Measurements from ENCODE around the gene DIP2C.

The DIP2C gene

GRCh38 chr10:716821-717220 is 27.4 kb upstream of the DIP2C start:
- no peak overlapping the region for H3K4me2 ChIP-seq (ENCODE audit: low read length)
- no peaks in the 10 kb centered on the region for H3K79me1 ChIP-seq (ENCODE audit: low read length)
- H3K9ac ChIP-seq (ENCODE audit: low read length), result no peak overlapping the region
- H4K91ac ChIP-seq (ENCODE audit: low read depth, low read length), result no peak overlapping the region
- peak in 1 of 2 donors; percentile 65 for DNase-seq
- no peak overlapping the region for H3K27ac ChIP-seq (ENCODE audit: low read depth, low read length)
- H3K79me2 ChIP-seq (ENCODE audit: control insufficient read depth, insufficient read depth, low read length, poor library complexity), result no peaks in the 10 kb centered on the region
- H2BK120ac ChIP-seq (ENCODE audit: insufficient read depth, low read length, poor library complexity), result no peak overlapping the region
- H3K36me3 ChIP-seq (ENCODE audit: control insufficient read depth in 1 of 2, insufficient read depth in 2 of 2, low read length in 2 of 2), result no peaks in the 10 kb centered on the region
- H2AFZ ChIP-seq (ENCODE audit: insufficient read depth, low read length, poor library complexity), result no peak overlapping the region
- WGBS (ENCODE audit: extremely low coverage, insufficient coverage, insufficient read length), result no CpG with 5 or more reads among the region's 5 CpGs
- no peak overlapping the region for H2BK5ac ChIP-seq (ENCODE audit: low read depth, low read length, poor library complexity)
- H2BK12ac ChIP-seq (ENCODE audit: low read length), result no peak overlapping the region
- H3K4me3 ChIP-seq (ENCODE audit: low read depth, low read length), result no peak overlapping the region
- H3K14ac ChIP-seq (ENCODE audit: low read length), result no peak overlapping the region
- no peak overlapping the region for H3K4ac ChIP-seq (ENCODE audit: low read depth, low read length)
- no peak overlapping the region for H4K12ac ChIP-seq (ENCODE audit: low read depth, low read length)
- H3K4me1 ChIP-seq (ENCODE audit: control insufficient read depth in 1 of 2, insufficient read depth in 2 of 2, low read length in 2 of 2), result peaks cover 4 to 6% of the 10 kb centered on the region in 2 experiments
- H3K23ac ChIP-seq (ENCODE audit: low read length), result no peak overlapping the region
- H2AK5ac ChIP-seq (ENCODE audit: low read length), result no peak overlapping the region
- H3K27me3 ChIP-seq (ENCODE audit: insufficient read depth, low read length), result no peaks in the 10 kb centered on the region
- no peak overlapping the region for H4K8ac ChIP-seq (ENCODE audit: low read depth, low read length)
- peaks cover 4% of the 10 kb centered on the region for H3K9me3 ChIP-seq (ENCODE audit: insufficient read depth, low read depth, low read length)
- no peak overlapping the region for H3K18ac ChIP-seq (ENCODE audit: low read length)

- no peak overlapping the region for H3K14ac ChIP-seq (ENCODE audit: low read length)
- peaks cover 4% of the 10 kb centered on the region for H3K9me3 ChIP-seq (ENCODE audit: insufficient read depth, low read depth, low read length)
- H2BK120ac ChIP-seq (ENCODE audit: insufficient read depth, low read length, poor library complexity), result no peak overlapping the region
- no peak for DNase-seq
- no peak overlapping the region for H3K4me2 ChIP-seq (ENCODE audit: low read length)
- H3K23ac ChIP-seq (ENCODE audit: low read length), result no peak overlapping the region
- H2BK5ac ChIP-seq (ENCODE audit: low read depth, low read length, poor library complexity), result no peak overlapping the region
- no peak overlapping the region for H2BK12ac ChIP-seq (ENCODE audit: low read length)
- no peak overlapping the region for H3K9ac ChIP-seq (ENCODE audit: low read length)
- no peak overlapping the region for H2AK5ac ChIP-seq (ENCODE audit: low read length)
- H3K79me2 ChIP-seq (ENCODE audit: control insufficient read depth, insufficient read depth, low read length, poor library complexity), result no peaks in the 10 kb centered on the region
- no peak overlapping the region for H4K91ac ChIP-seq (ENCODE audit: low read depth, low read length)
- WGBS (ENCODE audit: extremely low coverage, insufficient coverage, insufficient read length), result no CpG with 5 or more reads among the region's 3 CpGs
- H3K27me3 ChIP-seq (ENCODE audit: insufficient read depth, low read length), result no peaks in the 10 kb centered on the region
- H3K27ac ChIP-seq (ENCODE audit: low read depth, low read length), result no peak overlapping the region
- no peak overlapping the region for H4K12ac ChIP-seq (ENCODE audit: low read depth, low read length)
- no peak overlapping the region for H3K4me3 ChIP-seq (ENCODE audit: low read depth, low read length)
- no peak overlapping the region for H3K18ac ChIP-seq (ENCODE audit: low read length)
- H2AFZ ChIP-seq (ENCODE audit: insufficient read depth, low read length, poor library complexity), result no peak overlapping the region
- no peaks in the 10 kb centered on the region for H3K36me3 ChIP-seq (ENCODE audit: control insufficient read depth in 1 of 2, insufficient read depth in 2 of 2, low read length in 2 of 2)
- no peaks in the 10 kb centered on the region for H3K79me1 ChIP-seq (ENCODE audit: low read length)
- peaks cover 4 to 6% of the 10 kb centered on the region in 2 experiments for H3K4me1 ChIP-seq (ENCODE audit: control insufficient read depth in 1 of 2, insufficient read depth in 2 of 2, low read length in 2 of 2)
- H3K4ac ChIP-seq (ENCODE audit: low read depth, low read length), result no peak overlapping the region
- no peak overlapping the region for H4K8ac ChIP-seq (ENCODE audit: low read depth, low read length)
Measured at GRCh38 chr10:714214-714613, 24.7 kb upstream of the DIP2C start.

DNA sequence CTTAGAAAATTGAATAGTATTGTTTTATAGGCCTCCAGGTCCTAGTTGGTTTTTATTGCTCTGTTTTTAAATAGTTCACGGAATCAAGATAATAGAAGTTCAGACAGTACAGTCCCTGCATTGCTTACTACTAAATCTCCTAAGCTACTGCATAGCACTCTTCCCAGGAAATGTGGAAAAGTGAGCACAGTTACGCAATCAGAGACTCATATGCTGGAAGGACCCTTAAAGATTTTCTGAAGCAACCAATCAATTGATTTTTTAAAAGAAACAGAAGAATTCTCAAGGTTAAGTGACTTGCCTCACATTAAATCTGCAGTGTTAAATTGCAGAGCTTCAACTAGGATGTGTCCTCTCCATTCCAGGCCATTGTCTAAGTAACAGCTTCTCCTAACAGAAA is 23.1 kb upstream of the DIP2C start:
- no peak overlapping the region for H3K23ac ChIP-seq (ENCODE audit: low read length)
- H3K9me3 ChIP-seq (ENCODE audit: insufficient read depth, low read depth, low read length), result peaks cover 4% of the 10 kb centered on the region
- H3K79me1 ChIP-seq (ENCODE audit: low read length), result no peaks in the 10 kb centered on the region
- no peak overlapping the region for H2BK5ac ChIP-seq (ENCODE audit: low read depth, low read length, poor library complexity)
- H3K18ac ChIP-seq (ENCODE audit: low read length), result no peak overlapping the region
- no peaks in the 10 kb centered on the region for H3K27me3 ChIP-seq (ENCODE audit: insufficient read depth, low read length)
- no peak overlapping the region for H3K4me3 ChIP-seq (ENCODE audit: low read depth, low read length)
- peaks cover 4 to 6% of the 10 kb centered on the region in 2 experiments for H3K4me1 ChIP-seq (ENCODE audit: control insufficient read depth in 1 of 2, insufficient read depth in 2 of 2, low read length in 2 of 2)
- no peak overlapping the region for H2AFZ ChIP-seq (ENCODE audit: insufficient read depth, low read length, poor library complexity)
- no peak overlapping the region for H2AK5ac ChIP-seq (ENCODE audit: low read length)
- H3K27ac ChIP-seq (ENCODE audit: low read depth, low read length), result no peak overlapping the region
- no peak overlapping the region for H3K4ac ChIP-seq (ENCODE audit: low read depth, low read length)
- H2BK12ac ChIP-seq (ENCODE audit: low read length), result no peak overlapping the region
- no peak overlapping the region for H4K91ac ChIP-seq (ENCODE audit: low read depth, low read length)
- no peak overlapping the region for H3K14ac ChIP-seq (ENCODE audit: low read length)
- H4K8ac ChIP-seq (ENCODE audit: low read depth, low read length), result no peak overlapping the region
- H3K79me2 ChIP-seq (ENCODE audit: control insufficient read depth, insufficient read depth, low read length, poor library complexity), result no peaks in the 10 kb centered on the region
- DNase-seq, result peak in 1 of 2 donors; percentile 8
- no peaks in the 10 kb centered on the region for H3K36me3 ChIP-seq (ENCODE audit: control insufficient read depth in 1 of 2, insufficient read depth in 2 of 2, low read length in 2 of 2)
- no peak overlapping the region for H3K4me2 ChIP-seq (ENCODE audit: low read length)
- no CpG with 5 or more reads among the region's 2 CpGs for WGBS (ENCODE audit: extremely low coverage, insufficient coverage, insufficient read length)
- no peak overlapping the region for H2BK120ac ChIP-seq (ENCODE audit: insufficient read depth, low read length, poor library complexity)
- H3K9ac ChIP-seq (ENCODE audit: low read length), result no peak overlapping the region
- no peak overlapping the region for H4K12ac ChIP-seq (ENCODE audit: low read depth, low read length)

DNA sequence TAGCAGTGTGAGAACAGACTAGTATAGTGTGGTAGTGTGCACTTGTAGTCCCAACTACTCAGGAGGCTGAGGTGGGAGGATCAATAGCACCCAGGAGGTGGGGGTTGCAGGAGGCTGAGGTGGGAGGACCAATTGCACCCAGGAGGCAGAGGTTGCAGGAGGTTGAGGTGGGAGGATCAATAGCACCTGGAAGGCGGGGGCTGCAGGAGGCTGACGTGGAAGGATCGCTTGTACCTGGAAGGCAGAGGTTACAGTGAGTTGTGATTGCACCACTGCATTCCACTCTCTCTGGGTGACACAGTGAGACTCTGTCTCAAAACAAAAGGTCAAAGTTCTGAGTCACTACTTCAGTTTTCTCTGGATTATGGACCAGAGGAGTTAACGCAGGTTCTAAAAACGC is 22.6 kb upstream of the DIP2C start:
- H3K4me2 ChIP-seq (ENCODE audit: low read length), result no peak overlapping the region
- no peak overlapping the region for H4K12ac ChIP-seq (ENCODE audit: low read depth, low read length)
- no peak overlapping the region for H2BK120ac ChIP-seq (ENCODE audit: insufficient read depth, low read length, poor library complexity)
- no peaks in the 10 kb centered on the region for H3K79me1 ChIP-seq (ENCODE audit: low read length)
- no peak overlapping the region for H2BK5ac ChIP-seq (ENCODE audit: low read depth, low read length, poor library complexity)
- no peak overlapping the region for H2AK5ac ChIP-seq (ENCODE audit: low read length)
- peaks cover 4% of the 10 kb centered on the region for H3K9me3 ChIP-seq (ENCODE audit: insufficient read depth, low read depth, low read length)
- no peak overlapping the region for H3K23ac ChIP-seq (ENCODE audit: low read length)
- H3K18ac ChIP-seq (ENCODE audit: low read length), result no peak overlapping the region
- H3K4me3 ChIP-seq (ENCODE audit: low read depth, low read length), result no peak overlapping the region
- no peaks in the 10 kb centered on the region for H3K79me2 ChIP-seq (ENCODE audit: control insufficient read depth, insufficient read depth, low read length, poor library complexity)
- H2AFZ ChIP-seq (ENCODE audit: insufficient read depth, low read length, poor library complexity), result no peak overlapping the region
- H3K4me1 ChIP-seq (ENCODE audit: control insufficient read depth in 1 of 2, insufficient read depth in 2 of 2, low read length in 2 of 2), result peaks cover 4 to 6% of the 10 kb centered on the region in 2 experiments
- no peak overlapping the region for H3K9ac ChIP-seq (ENCODE audit: low read length)
- no peaks in the 10 kb centered on the region for H3K36me3 ChIP-seq (ENCODE audit: control insufficient read depth in 1 of 2, insufficient read depth in 2 of 2, low read length in 2 of 2)
- peak; percentile 90 to 93 for DNase-seq
- no peak overlapping the region for H3K4ac ChIP-seq (ENCODE audit: low read depth, low read length)
- no peak overlapping the region for H4K91ac ChIP-seq (ENCODE audit: low read depth, low read length)
- H4K8ac ChIP-seq (ENCODE audit: low read depth, low read length), result no peak overlapping the region
- H3K14ac ChIP-seq (ENCODE audit: low read length), result no peak overlapping the region
- WGBS (ENCODE audit: extremely low coverage, insufficient coverage, insufficient read length), result no CpG with 5 or more reads among the region's 5 CpGs
- H3K27ac ChIP-seq (ENCODE audit: low read depth, low read length), result no peak overlapping the region
- no peaks in the 10 kb centered on the region for H3K27me3 ChIP-seq (ENCODE audit: insufficient read depth, low read length)
- no peak overlapping the region for H2BK12ac ChIP-seq (ENCODE audit: low read length)

All from trophoblast cell (in vitro differentiated cells and primary cell).